HepG2 (cell line): ENCODE measurements around the gene PLCD4. TPM values are rescaled to one million over a fixed set of nuclear protein-coding genes. Genes with fewer than 3 reads are reported as not detected.

ENCODE experiments used
- GTF2F1 ChIP-seq: fragments of 150-350 bp; IDR thresholded peaks from 2 replicates; pipeline ENCODE4 v1.6.1; 2014; ENCODE audit warnings: low read length
- HOXA9 ChIP-seq: sonication (generic); formaldehyde crosslinking; IDR thresholded peaks from 2 replicates; pipeline ENCODE4 v1.8.1; 2022; ENCODE audit warnings: missing genetic modification reagents, mild to moderate bottlenecking, moderate library complexity, borderline replicate concordance
- MED13 ChIP-seq: sonication (generic); formaldehyde crosslinking; IDR thresholded peaks from 2 replicates; pipeline ENCODE4 v1.5.0; 2020; ENCODE audit warnings: missing genetic modification reagents
- NCOR1 ChIP-seq: fragments of 200-600 bp; sonication (generic); IDR thresholded peaks from 2 replicates; pipeline ENCODE4 v1.7.0; 2017; ENCODE audit warnings: antibody characterized with exemption, low read length, borderline replicate concordance
- NFIB ChIP-seq: sonication (generic); formaldehyde crosslinking; IDR thresholded peaks from 2 replicates; pipeline ENCODE4 v1.9.0; 2021; ENCODE audit warnings: missing genetic modification reagents, mild to moderate bottlenecking, borderline replicate concordance
- RFXAP ChIP-seq: sonication (generic); formaldehyde crosslinking; IDR thresholded peaks from 2 replicates; pipeline ENCODE4 v1.4.0; 2020; ENCODE audit warnings: missing genetic modification reagents, borderline replicate concordance
- SMAD3 ChIP-seq: sonication (generic); formaldehyde crosslinking; IDR thresholded peaks from 2 replicates; pipeline ENCODE4 v1.4.0; 2020; ENCODE audit warnings: missing genetic modification reagents
- ZBTB21 ChIP-seq: sonication (generic); formaldehyde crosslinking; IDR thresholded peaks from 2 replicates; pipeline ENCODE4 v1.4.0; 2020; ENCODE audit warnings: missing genetic modification reagents
- ZEB1 ChIP-seq: IDR thresholded peaks from 2 replicates; pipeline ENCODE4 v1.6.1; 2012; ENCODE audit warnings: mild to moderate bottlenecking, low read depth, inconsistent platforms; ENCODE audit not compliant: insufficient replicate concordance
- ZMYM4 ChIP-seq: sonication (generic); formaldehyde crosslinking; IDR thresholded peaks from 2 replicates; pipeline ENCODE4 v1.8.1; 2023; ENCODE audit warnings: mild to moderate bottlenecking, missing genetic modification reagents
- ZNF264 ChIP-seq: sonication (generic); formaldehyde crosslinking; IDR thresholded peaks from 2 replicates; pipeline ENCODE4 v1.4.0; 2020; ENCODE audit warnings: missing genetic modification reagents
- ZNF335 ChIP-seq: sonication (generic); formaldehyde crosslinking; IDR thresholded peaks from 2 replicates; pipeline ENCODE4 v1.4.0; 2020; ENCODE audit warnings: missing genetic modification reagents
- ZNF460 ChIP-seq: sonication (generic); formaldehyde crosslinking; IDR thresholded peaks from 2 replicates; pipeline ENCODE4 v1.5.1; 2020; ENCODE audit warnings: missing genetic modification reagents, mild to moderate bottlenecking, borderline replicate concordance
- ZNF788 ChIP-seq: sonication (generic); formaldehyde crosslinking; IDR thresholded peaks from 2 replicates; pipeline ENCODE4 v1.5.0; 2020; ENCODE audit warnings: mild to moderate bottlenecking, missing genetic modification reagents, borderline replicate concordance
- polyA plus RNA-seq, 8 experiments: library from polyadenylated mRNA; depleted of rRNA in 3 of 8; stranded (reverse) in 7 of 8; unstranded in 1 of 8; fragments of >200 nt; fragmentation: Illumina TruSeq in 4 of 8; extraction: Trizol in 4 of 8; gene quantifications; 2 replicates each; pipeline versions ENCODE4 v1.2.1 to v1.2.3, GENCODE V29; 2011 to 2016; ENCODE audit warnings: low read depth in 4 of 8, missing spikeins in 1 of 8, mixed read lengths in 1 of 8; ENCODE audit not compliant: insufficient read depth in 1 of 8
- total RNA-seq, 5 experiments: library from RNA; depleted of rRNA; stranded (reverse); fragments of >200 nt; fragmentation: Illumina TruSeq; extraction: Trizol; gene quantifications; 2 replicates each; pipeline ENCODE4 v1.2.3, GENCODE V29; 2016; ENCODE audit warnings: low read depth in 1 of 5
- TF ChIP-seq, protein P1 (sequence below): fragments of 450-650 bp; IDR thresholded peaks from 2 replicates; pipeline ENCODE4 v1.6.1; 2017
- TF ChIP-seq, protein P2 (sequence below): IDR thresholded peaks from 2 replicates; pipeline ENCODE4 v1.6.1; 2016; ENCODE audit warnings: missing compliant biosample characterization, missing genetic modification reagents, borderline replicate concordance
- TF ChIP-seq, protein P3 (sequence below): sonication (generic); formaldehyde crosslinking; conservative IDR thresholded peaks from 2 replicates; pipeline ENCODE4 v1.8.0; 2022; ENCODE audit warnings: missing genetic modification reagents
- TF ChIP-seq, protein P4 (sequence below): sonication (generic); formaldehyde crosslinking; IDR thresholded peaks from 2 replicates; pipeline ENCODE4 v1.5.0; 2020; ENCODE audit warnings: mild to moderate bottlenecking, missing genetic modification reagents, moderate library complexity
- TF ChIP-seq, protein P5 (sequence below): sonication (generic); formaldehyde crosslinking; IDR thresholded peaks from 2 replicates; pipeline ENCODE4 v1.5.1; 2020; ENCODE audit warnings: missing genetic modification reagents, mild to moderate bottlenecking, borderline replicate concordance
- TF ChIP-seq, protein P6 (sequence below): sonication (generic); formaldehyde crosslinking; IDR thresholded peaks from 2 replicates; pipeline ENCODE4 v1.8.0; 2023; ENCODE audit warnings: mild to moderate bottlenecking, missing genetic modification reagents

The PLCD4 gene
- total and polyA plus RNA-seq, 2 of the 13 experiments (the other 11 are each of a cell fraction or from before 2014, with no cell fraction given): 0.26 TPM; not detected in 1

DNA sequence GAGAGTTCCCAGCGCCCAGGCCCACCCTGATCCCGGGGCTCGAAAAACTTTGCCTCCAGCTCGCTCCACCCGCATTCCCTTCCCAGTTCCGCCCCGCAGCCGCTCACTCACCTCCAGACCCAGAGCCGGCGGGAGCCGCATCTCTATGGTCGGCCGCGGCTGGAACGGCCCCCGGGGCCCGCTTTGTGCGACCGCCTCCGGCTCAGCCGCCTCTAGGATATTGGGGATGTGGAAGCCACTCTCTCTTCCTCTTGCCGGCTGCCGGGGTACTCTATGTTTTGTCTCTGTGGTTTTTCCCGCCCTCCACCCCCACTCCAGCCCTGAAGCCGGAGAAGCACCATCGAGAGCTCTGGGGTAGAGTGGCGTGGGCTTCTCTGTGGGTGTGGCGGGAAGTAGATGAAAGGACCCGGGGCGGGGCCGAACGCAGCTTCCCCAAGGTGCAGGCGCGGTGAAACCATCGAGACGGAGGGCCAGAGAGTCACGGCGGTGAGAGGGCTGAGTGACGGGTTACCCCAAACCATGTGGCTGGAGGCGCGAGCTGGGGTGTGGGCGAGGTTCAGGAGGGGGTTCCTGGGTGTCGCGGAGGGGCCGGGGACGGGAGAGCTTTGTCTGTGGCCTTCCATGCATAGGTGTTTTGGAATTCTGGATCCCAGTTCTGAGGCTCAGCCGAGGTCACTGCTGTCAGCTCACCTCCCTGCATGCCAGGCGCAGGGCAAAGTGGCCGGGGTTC is 51.7 kb downstream of the PLCD4 start, which contains the start of the genes BCS1L and ZNF142 (continued):
- TF ChIP-seq ZNF335 (CRISPR knock-in tag) (peak; percentile 83), GTF2F1 (no peak), MED13 (CRISPR knock-in tag) (no peak), NCOR1 (peak; percentile 39; the same call in 1 of the 2 replicates), ZNF788 (CRISPR knock-in tag) (peak; percentile 88), ZNF460 (CRISPR knock-in tag) (no peak), NFIB (CRISPR knock-in tag) (no peak), ZBTB21 (CRISPR knock-in tag) (no peak), SMAD3 (CRISPR knock-in tag) (no peak), ZEB1 (peak; percentile 76), ZMYM4 (CRISPR knock-in tag) (peak; percentile 73; the same call in 1 of the 2 replicates), RFXAP (CRISPR knock-in tag) (peak; percentile 48; the same call in 1 of the 2 replicates), HOXA9 (no peak), ZNF264 (CRISPR knock-in tag) (no peak)
- TF ChIP-seq, protein P1, sequence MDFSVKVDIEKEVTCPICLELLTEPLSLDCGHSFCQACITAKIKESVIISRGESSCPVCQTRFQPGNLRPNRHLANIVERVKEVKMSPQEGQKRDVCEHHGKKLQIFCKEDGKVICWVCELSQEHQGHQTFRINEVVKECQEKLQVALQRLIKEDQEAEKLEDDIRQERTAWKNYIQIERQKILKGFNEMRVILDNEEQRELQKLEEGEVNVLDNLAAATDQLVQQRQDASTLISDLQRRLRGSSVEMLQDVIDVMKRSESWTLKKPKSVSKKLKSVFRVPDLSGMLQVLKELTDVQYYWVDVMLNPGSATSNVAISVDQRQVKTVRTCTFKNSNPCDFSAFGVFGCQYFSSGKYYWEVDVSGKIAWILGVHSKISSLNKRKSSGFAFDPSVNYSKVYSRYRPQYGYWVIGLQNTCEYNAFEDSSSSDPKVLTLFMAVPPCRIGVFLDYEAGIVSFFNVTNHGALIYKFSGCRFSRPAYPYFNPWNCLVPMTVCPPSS: no peak
- TF ChIP-seq, protein P2, sequence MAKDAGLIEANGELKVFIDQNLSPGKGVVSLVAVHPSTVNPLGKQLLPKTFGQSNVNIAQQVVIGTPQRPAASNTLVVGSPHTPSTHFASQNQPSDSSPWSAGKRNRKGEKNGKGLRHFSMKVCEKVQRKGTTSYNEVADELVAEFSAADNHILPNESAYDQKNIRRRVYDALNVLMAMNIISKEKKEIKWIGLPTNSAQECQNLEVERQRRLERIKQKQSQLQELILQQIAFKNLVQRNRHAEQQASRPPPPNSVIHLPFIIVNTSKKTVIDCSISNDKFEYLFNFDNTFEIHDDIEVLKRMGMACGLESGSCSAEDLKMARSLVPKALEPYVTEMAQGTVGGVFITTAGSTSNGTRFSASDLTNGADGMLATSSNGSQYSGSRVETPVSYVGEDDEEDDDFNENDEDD (CRISPR knock-in tag): peak; percentile 89; the same call in 1 of the 2 replicates
- TF ChIP-seq, protein P3, sequence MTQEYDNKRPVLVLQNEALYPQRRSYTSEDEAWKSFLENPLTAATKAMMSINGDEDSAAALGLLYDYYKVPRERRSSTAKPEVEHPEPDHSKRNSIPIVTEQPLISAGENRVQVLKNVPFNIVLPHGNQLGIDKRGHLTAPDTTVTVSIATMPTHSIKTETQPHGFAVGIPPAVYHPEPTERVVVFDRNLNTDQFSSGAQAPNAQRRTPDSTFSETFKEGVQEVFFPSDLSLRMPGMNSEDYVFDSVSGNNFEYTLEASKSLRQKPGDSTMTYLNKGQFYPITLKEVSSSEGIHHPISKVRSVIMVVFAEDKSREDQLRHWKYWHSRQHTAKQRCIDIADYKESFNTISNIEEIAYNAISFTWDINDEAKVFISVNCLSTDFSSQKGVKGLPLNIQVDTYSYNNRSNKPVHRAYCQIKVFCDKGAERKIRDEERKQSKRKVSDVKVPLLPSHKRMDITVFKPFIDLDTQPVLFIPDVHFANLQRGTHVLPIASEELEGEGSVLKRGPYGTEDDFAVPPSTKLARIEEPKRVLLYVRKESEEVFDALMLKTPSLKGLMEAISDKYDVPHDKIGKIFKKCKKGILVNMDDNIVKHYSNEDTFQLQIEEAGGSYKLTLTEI: no peak
- TF ChIP-seq, protein P4, sequence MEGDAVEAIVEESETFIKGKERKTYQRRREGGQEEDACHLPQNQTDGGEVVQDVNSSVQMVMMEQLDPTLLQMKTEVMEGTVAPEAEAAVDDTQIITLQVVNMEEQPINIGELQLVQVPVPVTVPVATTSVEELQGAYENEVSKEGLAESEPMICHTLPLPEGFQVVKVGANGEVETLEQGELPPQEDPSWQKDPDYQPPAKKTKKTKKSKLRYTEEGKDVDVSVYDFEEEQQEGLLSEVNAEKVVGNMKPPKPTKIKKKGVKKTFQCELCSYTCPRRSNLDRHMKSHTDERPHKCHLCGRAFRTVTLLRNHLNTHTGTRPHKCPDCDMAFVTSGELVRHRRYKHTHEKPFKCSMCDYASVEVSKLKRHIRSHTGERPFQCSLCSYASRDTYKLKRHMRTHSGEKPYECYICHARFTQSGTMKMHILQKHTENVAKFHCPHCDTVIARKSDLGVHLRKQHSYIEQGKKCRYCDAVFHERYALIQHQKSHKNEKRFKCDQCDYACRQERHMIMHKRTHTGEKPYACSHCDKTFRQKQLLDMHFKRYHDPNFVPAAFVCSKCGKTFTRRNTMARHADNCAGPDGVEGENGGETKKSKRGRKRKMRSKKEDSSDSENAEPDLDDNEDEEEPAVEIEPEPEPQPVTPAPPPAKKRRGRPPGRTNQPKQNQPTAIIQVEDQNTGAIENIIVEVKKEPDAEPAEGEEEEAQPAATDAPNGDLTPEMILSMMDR (CRISPR knock-in tag): peak; percentile 32
- TF ChIP-seq, protein P5, sequence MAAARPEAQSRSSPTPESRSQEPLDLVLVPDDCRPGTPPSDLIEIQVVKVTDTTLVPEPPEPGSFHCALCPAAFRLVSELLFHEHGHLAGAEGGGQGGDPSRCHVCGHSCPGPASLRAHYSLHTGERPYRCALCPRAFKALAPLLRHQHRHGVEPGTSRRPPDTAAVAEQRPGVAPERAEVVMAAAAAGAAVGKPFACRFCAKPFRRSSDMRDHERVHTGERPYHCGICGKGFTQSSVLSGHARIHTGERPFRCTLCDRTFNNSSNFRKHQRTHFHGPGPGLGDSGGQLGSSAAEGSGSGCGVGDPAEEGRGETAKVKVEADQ (CRISPR knock-in tag): peak; percentile 49; the same call in 1 of the 2 replicates
- TF ChIP-seq, protein P6, sequence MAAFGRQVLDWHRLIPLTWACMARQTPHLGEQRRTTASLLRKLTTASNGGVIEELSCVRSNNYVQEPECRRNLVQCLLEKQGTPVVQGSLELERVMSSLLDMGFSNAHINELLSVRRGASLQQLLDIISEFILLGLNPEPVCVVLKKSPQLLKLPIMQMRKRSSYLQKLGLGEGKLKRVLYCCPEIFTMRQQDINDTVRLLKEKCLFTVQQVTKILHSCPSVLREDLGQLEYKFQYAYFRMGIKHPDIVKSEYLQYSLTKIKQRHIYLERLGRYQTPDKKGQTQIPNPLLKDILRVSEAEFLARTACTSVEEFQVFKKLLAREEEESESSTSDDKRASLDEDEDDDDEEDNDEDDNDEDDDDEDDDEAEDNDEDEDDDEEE (CRISPR knock-in tag): peak; percentile 6; the same call in 1 of the 2 replicates
